CD14-positive monocyte (primary cell): ENCODE measurements around the gene MAGI3. TPM values are rescaled to one million over a fixed set of nuclear protein-coding genes. Genes with fewer than 3 reads are reported as not detected.

Source experiments
- DNase-seq, 3 donors: peaks; one replicate each; pipeline ENCODE4 v3.0.0-alpha.2; 2011 to 2022
- H2AFZ ChIP-seq: 2 replicates; pipeline ENCODE4 v1.6.0; 2012; ENCODE audit warnings: mild to moderate bottlenecking, low read depth, low read length, inconsistent platforms; ENCODE audit not compliant: insufficient read depth, poor library complexity, severe bottlenecking
- H3K27ac ChIP-seq, 2 donors: 1 replicate in 1 of 2; 2 replicates in 1 of 2; pipeline ENCODE4 v1.5.1; 2012 to 2013; ENCODE audit warnings: low read length in 2 of 2, control low read depth in 1 of 2, inconsistent platforms in 1 of 2, low read depth in 1 of 2, mild to moderate bottlenecking in 1 of 2
- H3K27me3 ChIP-seq, 2 donors: one replicate each; pipeline versions ENCODE4 v1.6.0 to v1.6.1; 2011 to 2013; ENCODE audit warnings: low read length in 2 of 2; ENCODE audit not compliant: control insufficient read depth in 2 of 2, insufficient read depth in 2 of 2
- H3K36me3 ChIP-seq, 2 donors: replicated peaks in 1 of 2; 1 replicate in 1 of 2; 2 replicates in 1 of 2; pipeline versions ENCODE4 v1.5.1 to v1.6.1; 2012 to 2013; ENCODE audit warnings: low read length in 2 of 2, control low read depth in 1 of 2, inconsistent platforms in 1 of 2, mild to moderate bottlenecking in 1 of 2; ENCODE audit not compliant: insufficient read depth in 2 of 2, control insufficient read depth in 1 of 2
- H3K4me1 ChIP-seq, 2 donors: 1 replicate in 1 of 2; 2 replicates in 1 of 2; pipeline versions ENCODE4 v1.5.1 to v1.6.1; 2012 to 2013; ENCODE audit warnings: low read length in 2 of 2, control low read depth in 1 of 2, inconsistent platforms in 1 of 2, mild to moderate bottlenecking in 1 of 2, moderate library complexity in 1 of 2; ENCODE audit not compliant: insufficient read depth in 2 of 2, control insufficient read depth in 1 of 2
- H3K4me2 ChIP-seq: replicated peaks from 2 replicates; pipeline ENCODE3; 2012; ENCODE audit warnings: low read length, moderate library complexity, mild to moderate bottlenecking; ENCODE audit not compliant: poor library complexity, severe bottlenecking; ENCODE audit errors: extremely low read depth
- H3K4me3 ChIP-seq, 3 experiments: fragments of 200-600 bp in 1 of 3; sonication (generic) in 1 of 3; replicated peaks in 1 of 3; 1 replicate in 2 of 3; 2 replicates in 1 of 3; pipeline ENCODE4 v1.5.1; 2011 to 2013; ENCODE audit warnings: low read length in 3 of 3, mild to moderate bottlenecking in 3 of 3, control low read depth in 2 of 3, low read depth in 2 of 3, inconsistent platforms in 1 of 3, moderate library complexity in 1 of 3
- H3K79me2 ChIP-seq: 2 replicates; pipeline ENCODE4 v1.6.0; 2012; ENCODE audit warnings: mild to moderate bottlenecking, control low read depth, inconsistent platforms, low read length, moderate library complexity; ENCODE audit not compliant: insufficient read depth
- H3K9ac ChIP-seq: 2 replicates; pipeline ENCODE4 v1.6.0; 2017; ENCODE audit warnings: low read length, mild to moderate bottlenecking; ENCODE audit not compliant: insufficient read depth, poor library complexity, severe bottlenecking
- H3K9me3 ChIP-seq, 2 donors: replicated peaks in 1 of 2; 1 replicate in 1 of 2; 2 replicates in 1 of 2; pipeline versions ENCODE4 v1.5.1 to v1.6.1; 2012 to 2013; ENCODE audit warnings: low read length in 2 of 2, control low read depth in 1 of 2; ENCODE audit not compliant: control insufficient read depth in 1 of 2, insufficient read depth in 1 of 2
- H4K20me1 ChIP-seq: 2 replicates; pipeline ENCODE4 v1.6.0; 2012; ENCODE audit warnings: mild to moderate bottlenecking, low read length, control low read depth, moderate library complexity; ENCODE audit not compliant: insufficient read depth
- H3K27ac Mint-ChIP-seq, 7 donors: one replicate each; pipeline ENCODE4 v1.8.0; 2020; ENCODE audit warnings: mild to moderate bottlenecking in 7 of 7, mixed read lengths in 7 of 7, moderate library complexity in 6 of 7, inconsistent platforms in 2 of 7
- H3K27me3 Mint-ChIP-seq, 3 donors: one replicate each; pipeline ENCODE4 v1.8.0; 2021 to 2022; ENCODE audit warnings: low read depth in 3 of 3, mild to moderate bottlenecking in 3 of 3, mixed read lengths in 3 of 3, moderate library complexity in 3 of 3, inconsistent platforms in 1 of 3
- H3K36me3 Mint-ChIP-seq, 2 donors: one replicate each; pipeline ENCODE4 v1.8.0; 2020; ENCODE audit warnings: mixed read lengths in 2 of 2, inconsistent platforms in 1 of 2, mild to moderate bottlenecking in 1 of 2
- H3K4me1 Mint-ChIP-seq: one replicate; pipeline ENCODE4 v1.8.0; 2020; ENCODE audit warnings: mild to moderate bottlenecking, mixed read lengths
- H3K4me3 Mint-ChIP-seq, 2 donors: one replicate each; pipeline ENCODE4 v1.8.0; 2020; ENCODE audit warnings: mild to moderate bottlenecking in 2 of 2, mixed read lengths in 2 of 2, moderate library complexity in 1 of 2
- H3K9me3 Mint-ChIP-seq, 7 donors: one replicate each; pipeline ENCODE4 v1.8.0; 2020 to 2022; ENCODE audit warnings: mixed read lengths in 7 of 7, mild to moderate bottlenecking in 6 of 7, moderate library complexity in 6 of 7, inconsistent platforms in 2 of 7
- CTCF ChIP-seq: fragments of 200-600 bp; IDR thresholded peaks from one replicate; pipeline ENCODE4 v1.8.0; 2022; ENCODE audit warnings: antibody characterized with exemption, mild to moderate bottlenecking
- WGBS: methylation state at CpG from one replicate; pipeline ENCODE4 v1.1.5; 2013; ENCODE audit warnings: missing lambda C conversion rate; ENCODE audit not compliant: insufficient coverage; 5-methylcytosine and 5-hydroxymethylcytosine counted together
- intact Hi-C, 2 donors: fragments of 100-400 bp; cut with micrococcal nuclease; formaldehyde crosslinking; loops; one replicate each; pipeline versions ENCODE4 v1.15.0 to v1.15.1; 2023
- polyA plus RNA-seq, 3 donors: library from polyadenylated mRNA; depleted of rRNA in 1 of 3; unstranded in 2 of 3; stranded (reverse) in 1 of 3; fragments of 300-500 nt in 2 of 3; fragments of >200 nt in 1 of 3; fragmentation: Illumina TruSeq in 2 of 3; gene quantifications; 1 replicate in 2 of 3; 2 replicates in 1 of 3; pipeline ENCODE4 v1.2.3, GENCODE V29; 2012 to 2021

The MAGI3 gene
- polyA plus RNA-seq, 3 donors = 0.36 to 0.58 (median 0.43) TPM

- Mint-ChIP-seq H3K9me3 (peaks cover 0 to 16% (median 10%) of the 10 kb centered on the region in 7 donors), H3K36me3 (peaks cover 0 to 6% of the 10 kb centered on the region in 2 donors), H3K27ac (no peak overlapping the region), H3K4me3 (peak overlapping the region; percentile 92), H3K4me1 (peaks cover 30% of the 10 kb centered on the region), H3K27me3 (peaks cover 53 to 75% (median 59%) of the 10 kb centered on the region in 3 donors)
- Histone ChIP-seq H3K9ac (no peak overlapping the region), H3K4me1 (peaks cover 18 to 28% of the 10 kb centered on the region in 2 donors), H2AFZ (peak overlapping the region; percentile 94), H3K79me2 (no peaks in the 10 kb centered on the region), H3K36me3 (no peaks in the 10 kb centered on the region), H3K27me3 (peaks cover 56 to 80% of the 10 kb centered on the region in 2 donors), H3K27ac (no peak overlapping the region), H4K20me1 (no peaks in the 10 kb centered on the region), H3K9me3 (peaks cover 3 to 7% of the 10 kb centered on the region in 2 donors), H3K4me3 (peak overlapping the region in 2 of 3 experiments; percentile 91 to 95), H3K4me2 (peak overlapping the region; percentile 98)
- no peak for DNase-seq
- intact Hi-C loops = no loop called here
- TF ChIP-seq CTCF = no peak
- WGBS = 34% methylated on average over 8 of the region's 9 CpGs
Observed at GRCh38 chr1:113391649-113392271, 1.4 kb downstream of the MAGI3 start.

GRCh38 chr1:113392541-113393128, 2.3 kb downstream of the MAGI3 start:
- WGBS = no CpG with 5 or more reads among the region's 3 CpGs
- no peak for TF ChIP-seq CTCF
- no peak overlapping the region for H3K4me3 ChIP-seq
- peaks cover 18 to 28% of the 10 kb centered on the region in 2 donors for H3K4me1 ChIP-seq
- H2AFZ ChIP-seq = no peak overlapping the region
- peaks cover 3 to 7% of the 10 kb centered on the region in 2 donors for H3K9me3 ChIP-seq
- no peak for DNase-seq
- H3K36me3 ChIP-seq = no peaks in the 10 kb centered on the region
- Mint-ChIP-seq H3K4me1 (peaks cover 30% of the 10 kb centered on the region), H3K9me3 (peaks cover 0 to 16% (median 8%) of the 10 kb centered on the region in 7 donors), H3K27ac (no peak overlapping the region), H3K27me3 (peaks cover 56 to 80% (median 59%) of the 10 kb centered on the region in 3 donors), H3K36me3 (peaks cover 0 to 6% of the 10 kb centered on the region in 2 donors), H3K4me3 (peak overlapping the region in 1 of 2 donors; percentile 92)
- H3K27ac ChIP-seq = no peak overlapping the region
- intact Hi-C loops = no loop called here
- no peaks in the 10 kb centered on the region for H4K20me1 ChIP-seq
- H3K79me2 ChIP-seq = no peaks in the 10 kb centered on the region
- no peak overlapping the region for H3K4me2 ChIP-seq
- H3K27me3 ChIP-seq = peaks cover 60 to 83% of the 10 kb centered on the region in 2 donors
- H3K9ac ChIP-seq = no peak overlapping the region
